ENCODE results near the gene RNF10.

RNF10 gene

GRCh38 chr12:120618954-120619615 lies 84.9 kb downstream of the RNF10 start:
- no peak for DNase-seq

- no peak for DNase-seq
Measured at GRCh38 chr12:120620624-120621023, 86.5 kb downstream of the RNF10 start.

- no peak for DNase-seq
Measured at GRCh38 chr12:120625557-120626419, 91.6 kb downstream of the RNF10 start.

Measured in NCI-H226 (cell line).